GM18909 (cell line): ENCODE results near the gene TUBB2A.
A peak's percentile ranks its signal among the peaks of the same experiment; 100 is the strongest.
"Not testable (repeated sequence)": the region's sequence is repeated elsewhere in the genome, so short reads cannot be mapped to it uniquely, and the experiment has no call there.

ENCODE experiments used
- ATAC-seq: cut with Tn5 transposase; IDR thresholded peaks from one replicate; pipeline ENCODE4 v1.9.1; 2021; ENCODE audit warnings: mild to moderate bottlenecking; ENCODE audit not compliant: unreplicated experiment, poor library complexity

Gene TUBB2A

GRCh38 chr6:3157131-3157933 lies at the start of gene TUBB2A:
TSS of gene TUBB2A (minus strand) at chr6:3157544. CDS start at chr6:3157463, 81 bp downstream.
- peak; percentile 86 for ATAC-seq

DNA sequence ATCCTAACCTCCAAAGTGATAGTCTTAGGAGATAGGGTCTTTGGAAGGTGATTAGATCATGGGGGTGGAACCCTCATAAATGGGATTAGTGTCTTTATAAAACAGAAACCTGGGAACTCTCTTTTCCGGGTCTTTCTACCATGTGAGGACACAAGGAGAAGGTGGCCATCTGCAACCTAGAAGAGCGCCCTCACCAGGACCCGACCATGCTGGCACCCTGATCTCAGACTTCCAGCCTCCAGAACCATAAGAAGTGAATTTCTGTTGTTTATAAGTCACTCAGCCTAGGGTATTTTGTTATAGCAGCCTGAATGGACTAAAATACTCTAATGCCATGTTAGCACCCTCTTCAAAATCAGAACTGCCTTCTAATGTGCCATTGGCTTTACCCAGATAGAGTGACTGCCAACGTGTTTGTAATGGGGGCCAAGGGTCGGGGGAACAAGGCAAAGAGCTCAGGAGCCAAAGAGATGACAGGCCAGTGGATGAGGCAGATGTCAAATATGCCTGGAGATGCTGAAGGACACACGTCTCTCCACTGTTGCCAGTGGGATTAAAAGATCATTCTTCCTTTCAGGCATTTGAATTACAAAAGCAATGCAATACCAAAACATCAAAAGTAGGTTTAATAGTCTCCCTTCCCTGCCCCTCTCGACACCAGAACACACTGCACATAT lies 49.1 kb upstream of the TUBB2A start:
- no peak for ATAC-seq

DNA sequence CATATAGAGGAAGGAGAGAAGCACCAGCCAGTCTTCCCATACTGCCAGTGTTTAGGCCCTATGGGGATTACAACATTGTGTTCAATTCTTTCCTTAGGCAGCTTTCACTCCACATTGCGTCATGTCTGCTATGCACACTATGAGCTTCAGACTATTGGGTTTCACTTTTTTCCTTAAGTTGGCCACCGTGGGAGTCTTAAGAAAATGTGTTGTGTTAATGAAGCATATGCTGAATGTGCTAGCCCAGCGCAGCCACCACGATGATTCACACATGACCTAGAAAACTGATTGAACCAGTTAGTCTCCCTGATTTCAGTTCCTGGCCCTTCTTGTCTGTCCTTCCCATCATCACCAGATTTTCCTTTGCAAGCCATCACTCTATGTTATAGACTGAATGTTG lies 48.6 kb upstream of the TUBB2A start:
- no peak for ATAC-seq

DNA sequence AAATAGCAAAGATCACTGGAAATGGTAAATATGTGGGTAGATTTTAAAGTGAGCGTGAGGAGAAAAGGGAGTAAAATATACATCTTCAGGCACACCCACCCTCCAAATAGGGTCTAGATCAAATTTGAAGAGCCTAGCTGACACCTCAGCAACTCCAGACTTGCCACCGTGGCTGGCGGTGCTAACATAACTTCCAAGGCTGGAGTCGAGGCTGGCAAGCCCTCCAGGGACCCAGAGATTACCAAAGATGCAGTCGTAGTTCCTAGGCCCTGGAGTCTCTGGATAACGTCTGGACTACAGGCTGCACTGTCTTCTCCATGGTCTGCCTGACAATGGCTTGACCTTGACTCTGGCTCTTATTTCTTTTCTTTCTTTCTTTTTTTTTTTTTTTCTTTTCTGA lies 47.6 kb upstream of the TUBB2A start:
- ATAC-seq, result no peak

DNA sequence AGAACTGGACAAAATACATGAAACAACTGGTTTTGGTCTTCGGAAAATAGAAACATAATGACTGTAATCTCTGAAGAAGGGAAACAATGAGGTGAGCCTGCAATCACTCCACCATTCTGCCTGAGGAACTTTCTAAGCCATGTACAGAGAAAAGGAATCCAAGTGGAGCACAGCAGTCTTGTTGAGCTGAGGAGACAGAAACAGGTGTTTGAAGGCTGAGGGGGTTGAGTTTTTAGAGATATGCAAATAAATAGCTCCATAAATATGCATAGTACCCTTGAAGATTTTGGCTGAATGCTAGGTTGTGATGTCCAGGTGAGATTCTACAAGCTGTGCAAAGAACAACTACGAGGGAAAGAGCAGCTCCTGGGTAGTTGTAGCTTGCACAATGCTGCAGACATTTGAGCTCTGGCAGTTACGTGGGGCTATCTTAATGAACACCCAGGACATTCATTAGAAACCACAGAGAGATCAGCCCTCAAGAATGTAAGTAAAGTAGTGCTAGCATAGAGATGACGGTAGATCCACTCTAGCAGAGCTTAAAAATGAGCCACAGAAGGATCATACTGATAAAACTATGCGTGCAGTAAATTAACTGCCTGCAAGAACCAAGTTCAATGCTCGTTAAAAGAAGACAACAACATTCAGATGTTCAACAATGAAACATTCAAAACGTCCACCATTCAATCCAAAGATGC lies 45.8 kb upstream of the TUBB2A start:
- no peak for ATAC-seq

DNA sequence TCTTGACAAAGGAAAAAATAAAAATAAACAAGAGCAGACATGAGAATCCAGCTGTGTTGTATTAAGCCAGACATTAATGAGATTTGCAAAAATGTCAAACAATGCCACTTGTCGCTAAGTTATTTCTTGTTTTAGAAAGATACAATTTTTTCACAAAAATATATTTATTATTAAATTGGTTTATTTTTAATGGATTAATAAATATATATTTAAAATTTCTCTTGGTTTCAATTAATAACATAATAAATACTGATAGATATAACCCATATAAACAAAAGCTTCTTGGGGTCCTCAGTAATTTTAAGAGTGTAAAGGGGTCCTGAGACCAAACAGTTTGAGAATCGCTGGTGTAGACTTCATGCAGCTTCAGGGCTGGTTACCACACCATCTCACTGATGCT lies 44.0 kb upstream of the TUBB2A start:
- ATAC-seq, result no peak

DNA sequence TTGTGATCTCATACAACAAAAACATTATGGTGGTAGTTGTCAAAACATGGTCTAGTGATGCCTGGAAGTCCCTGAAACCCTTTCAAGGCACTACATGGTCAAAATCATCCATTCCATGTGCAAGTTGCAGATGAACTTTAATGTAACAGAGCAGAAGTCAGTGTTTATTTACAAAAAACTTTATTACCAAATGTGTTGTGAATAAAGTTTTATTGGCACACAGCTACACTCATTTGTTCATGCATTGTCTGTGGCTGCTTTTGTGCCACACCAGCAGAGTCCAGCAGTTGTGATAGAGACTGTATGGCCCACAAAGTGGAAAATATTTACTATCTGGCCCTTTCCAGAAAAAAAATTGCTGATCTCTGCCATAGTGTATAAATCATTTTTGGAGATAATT lies 43.3 kb upstream of the TUBB2A start:
- ATAC-seq, result no peak

- ATAC-seq, result no peak
Observed at GRCh38 chr6:3199382-3199781, 42.0 kb upstream of the TUBB2A start.

GRCh38 chr6:3197734-3198133 lies 40.4 kb upstream of the TUBB2A start:
- not testable (repeated sequence) for ATAC-seq

GRCh38 chr6:3196770-3197169 lies 39.4 kb upstream of the TUBB2A start:
- no peak for ATAC-seq

DNA sequence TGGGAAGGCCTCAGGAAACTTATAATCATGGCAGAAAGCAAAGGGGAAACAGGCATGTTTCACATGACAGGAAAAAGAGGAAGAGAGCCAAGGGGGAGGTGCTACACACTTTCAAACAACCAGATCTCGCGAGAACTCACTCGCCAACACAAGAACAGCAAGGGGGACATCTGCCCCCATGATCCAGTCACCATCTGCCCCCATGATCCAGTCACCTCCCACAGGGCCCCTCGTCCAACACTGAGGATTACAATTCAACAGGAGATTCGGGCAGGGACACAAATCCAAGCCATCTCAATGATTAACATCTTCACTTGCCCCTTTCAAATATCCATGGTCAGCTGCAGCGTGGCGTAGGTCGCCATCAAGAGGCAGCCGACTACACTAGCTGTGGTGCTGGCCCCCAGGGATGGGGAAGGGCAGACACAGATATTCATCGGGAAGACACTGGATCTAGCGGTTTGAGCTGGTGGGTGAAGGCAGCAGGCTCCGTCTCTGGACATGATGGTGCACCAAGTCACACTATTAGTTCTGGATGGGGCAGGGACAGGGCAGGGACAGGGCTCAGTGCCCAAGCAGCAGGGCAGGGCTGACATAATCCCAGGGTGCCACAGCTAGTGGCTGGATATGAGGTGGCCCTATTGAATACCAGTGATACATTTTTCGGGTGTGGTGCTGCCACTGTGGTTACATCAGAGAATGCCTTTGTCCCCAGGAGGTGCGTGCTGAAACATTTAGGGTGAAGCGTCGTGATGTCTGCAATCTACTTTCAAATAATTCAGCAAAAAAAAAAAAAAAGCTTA lies 38.6 kb upstream of the TUBB2A start:
- ATAC-seq, result no peak

- no peak for ATAC-seq
Observed at GRCh38 chr6:3195420-3195694, 38.0 kb upstream of the TUBB2A start.

- no peak for ATAC-seq
Observed at GRCh38 chr6:3194535-3195419, 37.4 kb upstream of the TUBB2A start.

GRCh38 chr6:3193102-3193849 lies 35.9 kb upstream of the TUBB2A start:
- no peak for ATAC-seq

DNA sequence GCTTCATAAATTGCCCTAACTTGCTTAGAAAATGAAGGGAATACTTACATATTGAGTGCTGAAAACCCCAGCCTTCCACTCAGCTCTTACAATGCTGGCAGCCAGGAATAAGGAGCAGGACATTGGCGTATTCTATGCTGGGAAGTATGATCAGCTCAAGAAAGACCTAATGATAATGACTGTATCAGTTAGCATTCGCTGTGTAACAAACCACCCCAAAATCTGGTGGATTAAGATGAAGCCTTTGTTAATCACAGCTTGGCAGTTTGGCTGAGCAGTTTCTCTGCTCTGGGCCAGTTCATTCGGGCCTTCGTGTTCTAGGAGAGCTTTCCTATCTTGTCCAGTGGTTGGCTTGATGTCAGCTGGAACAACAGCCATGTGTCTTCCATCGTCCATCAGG lies 33.4 kb upstream of the TUBB2A start:
- ATAC-seq, result no peak

DNA sequence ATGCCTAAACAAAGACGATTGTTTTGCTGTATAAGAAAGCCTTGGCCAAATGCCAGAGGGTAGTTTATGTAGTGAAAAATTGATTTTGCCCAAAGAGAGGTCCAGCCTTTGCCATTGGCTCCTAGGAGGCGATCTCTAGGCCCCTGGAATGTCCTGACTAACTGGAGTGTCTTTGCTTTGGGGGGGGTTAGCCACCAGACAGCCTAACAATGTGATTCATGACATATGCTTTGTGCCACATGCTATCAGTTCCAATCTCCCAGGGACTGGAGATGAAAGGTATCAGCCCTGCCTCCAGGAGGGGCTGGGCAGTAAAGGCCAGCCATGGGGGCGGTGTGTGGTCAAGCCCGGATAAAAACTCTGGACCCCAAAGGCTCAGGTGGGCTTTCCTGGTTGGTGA lies 32.7 kb upstream of the TUBB2A start:
- ATAC-seq, result no peak

DNA sequence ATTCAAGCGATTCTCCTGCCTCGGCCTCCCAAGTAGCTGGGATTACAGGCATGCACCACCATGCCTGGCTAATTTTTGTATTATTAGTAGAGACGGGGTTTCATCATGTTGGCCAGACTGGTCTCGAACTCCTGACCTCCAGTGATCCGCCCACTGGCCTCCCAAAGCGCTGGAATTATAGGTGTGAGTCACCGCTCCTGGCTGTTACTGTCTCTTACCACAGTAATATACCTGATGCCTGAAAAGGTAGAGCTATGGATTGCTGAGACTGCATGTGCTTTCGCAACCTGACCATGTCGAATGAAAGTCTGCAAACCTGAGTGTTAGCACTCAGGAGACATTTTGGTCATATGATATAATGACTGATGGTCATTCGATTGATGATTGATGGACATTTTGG lies 31.8 kb upstream of the TUBB2A start:
- ATAC-seq, result not testable (repeated sequence)

DNA sequence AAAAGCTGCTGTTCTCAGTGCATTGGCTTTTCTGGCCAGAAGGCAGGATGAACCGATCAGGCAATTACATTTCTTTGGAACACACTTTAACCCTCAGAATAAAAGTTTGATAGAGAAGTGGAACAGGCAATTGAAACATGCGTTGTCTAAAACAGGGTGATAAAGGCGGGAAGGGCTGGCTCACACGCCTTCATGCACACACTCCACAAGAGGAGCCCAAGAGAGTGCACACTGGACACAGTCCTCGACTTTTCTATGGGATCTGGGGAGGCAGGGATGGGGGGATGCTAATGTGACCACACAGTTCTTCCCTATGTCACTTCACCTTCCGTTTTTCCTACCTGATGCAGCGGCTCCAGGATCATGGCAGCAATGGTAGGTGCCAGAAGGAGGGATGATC lies 30.9 kb upstream of the TUBB2A start:
- no peak for ATAC-seq

DNA sequence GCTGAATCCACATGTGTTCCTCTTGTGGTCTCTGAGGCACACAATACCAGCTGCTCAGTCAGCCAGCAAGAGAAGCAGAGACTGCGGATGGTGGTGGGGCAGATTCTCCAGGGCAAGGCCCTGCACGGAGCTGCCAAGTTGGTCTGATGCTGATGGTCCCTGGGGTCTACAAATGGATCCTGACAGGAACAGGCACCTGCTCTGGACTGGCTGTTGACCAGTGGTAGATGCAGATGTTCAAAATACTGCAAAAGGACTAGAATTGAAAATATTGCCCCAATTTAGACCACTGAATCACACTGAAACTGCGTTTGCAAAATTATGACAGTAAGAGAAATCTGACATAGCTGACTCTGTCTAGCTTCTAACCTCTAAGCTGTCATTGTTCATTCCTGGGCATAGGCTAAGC lies 29.6 kb upstream of the TUBB2A start:
- no peak for ATAC-seq
